ENCODE measurements around the gene PPP4R3B.

The PPP4R3B gene

DNA sequence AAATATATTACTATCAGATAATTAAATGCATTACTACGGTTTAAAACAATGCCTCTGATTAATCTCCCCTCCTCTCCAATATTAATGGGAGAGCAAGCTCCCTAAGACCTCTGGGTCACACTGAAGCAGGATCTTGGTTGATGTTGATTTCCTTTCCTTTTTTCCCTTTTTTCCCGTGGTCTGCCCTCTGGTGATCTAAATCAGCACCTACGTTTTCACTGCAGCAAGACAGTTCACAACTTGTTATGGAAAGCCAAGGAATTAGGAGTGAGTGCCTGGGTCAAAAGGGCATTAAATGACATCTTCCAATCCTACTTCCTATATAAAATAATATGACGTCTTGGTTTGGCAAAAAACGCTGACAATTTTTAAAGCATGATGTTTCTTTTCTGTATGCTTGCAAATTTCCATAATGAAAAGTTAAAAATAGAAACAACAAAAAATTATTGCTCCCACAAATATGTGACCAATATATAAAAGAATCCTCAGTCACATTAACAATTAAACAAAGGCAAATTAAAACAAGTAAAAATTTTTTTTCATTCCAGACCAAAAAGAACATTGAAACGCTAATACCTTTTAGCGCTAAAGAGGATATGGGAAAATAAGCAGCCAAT is 105.8 kb downstream of the PPP4R3B start (continued):
- TF ChIP-seq, protein P1, sequence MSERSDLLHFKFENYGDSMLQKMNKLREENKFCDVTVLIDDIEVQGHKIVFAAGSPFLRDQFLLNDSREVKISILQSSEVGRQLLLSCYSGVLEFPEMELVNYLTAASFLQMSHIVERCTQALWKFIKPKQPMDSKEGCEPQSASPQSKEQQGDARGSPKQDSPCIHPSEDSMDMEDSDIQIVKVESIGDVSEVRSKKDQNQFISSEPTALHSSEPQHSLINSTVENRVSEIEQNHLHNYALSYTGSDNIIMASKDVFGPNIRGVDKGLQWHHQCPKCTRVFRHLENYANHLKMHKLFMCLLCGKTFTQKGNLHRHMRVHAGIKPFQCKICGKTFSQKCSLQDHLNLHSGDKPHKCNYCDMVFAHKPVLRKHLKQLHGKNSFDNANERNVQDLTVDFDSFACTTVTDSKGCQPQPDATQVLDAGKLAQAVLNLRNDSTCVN (tag by site-specific recombination; optimal IDR thresholded peaks at IDR 0.05) = no peak
- TF ChIP-seq, protein P2, sequence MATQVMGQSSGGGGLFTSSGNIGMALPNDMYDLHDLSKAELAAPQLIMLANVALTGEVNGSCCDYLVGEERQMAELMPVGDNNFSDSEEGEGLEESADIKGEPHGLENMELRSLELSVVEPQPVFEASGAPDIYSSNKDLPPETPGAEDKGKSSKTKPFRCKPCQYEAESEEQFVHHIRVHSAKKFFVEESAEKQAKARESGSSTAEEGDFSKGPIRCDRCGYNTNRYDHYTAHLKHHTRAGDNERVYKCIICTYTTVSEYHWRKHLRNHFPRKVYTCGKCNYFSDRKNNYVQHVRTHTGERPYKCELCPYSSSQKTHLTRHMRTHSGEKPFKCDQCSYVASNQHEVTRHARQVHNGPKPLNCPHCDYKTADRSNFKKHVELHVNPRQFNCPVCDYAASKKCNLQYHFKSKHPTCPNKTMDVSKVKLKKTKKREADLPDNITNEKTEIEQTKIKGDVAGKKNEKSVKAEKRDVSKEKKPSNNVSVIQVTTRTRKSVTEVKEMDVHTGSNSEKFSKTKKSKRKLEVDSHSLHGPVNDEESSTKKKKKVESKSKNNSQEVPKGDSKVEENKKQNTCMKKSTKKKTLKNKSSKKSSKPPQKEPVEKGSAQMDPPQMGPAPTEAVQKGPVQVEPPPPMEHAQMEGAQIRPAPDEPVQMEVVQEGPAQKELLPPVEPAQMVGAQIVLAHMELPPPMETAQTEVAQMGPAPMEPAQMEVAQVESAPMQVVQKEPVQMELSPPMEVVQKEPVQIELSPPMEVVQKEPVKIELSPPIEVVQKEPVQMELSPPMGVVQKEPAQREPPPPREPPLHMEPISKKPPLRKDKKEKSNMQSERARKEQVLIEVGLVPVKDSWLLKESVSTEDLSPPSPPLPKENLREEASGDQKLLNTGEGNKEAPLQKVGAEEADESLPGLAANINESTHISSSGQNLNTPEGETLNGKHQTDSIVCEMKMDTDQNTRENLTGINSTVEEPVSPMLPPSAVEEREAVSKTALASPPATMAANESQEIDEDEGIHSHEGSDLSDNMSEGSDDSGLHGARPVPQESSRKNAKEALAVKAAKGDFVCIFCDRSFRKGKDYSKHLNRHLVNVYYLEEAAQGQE (tag by site-specific recombination; IDR thresholded peaks at IDR 0.05) = no peak

DNA sequence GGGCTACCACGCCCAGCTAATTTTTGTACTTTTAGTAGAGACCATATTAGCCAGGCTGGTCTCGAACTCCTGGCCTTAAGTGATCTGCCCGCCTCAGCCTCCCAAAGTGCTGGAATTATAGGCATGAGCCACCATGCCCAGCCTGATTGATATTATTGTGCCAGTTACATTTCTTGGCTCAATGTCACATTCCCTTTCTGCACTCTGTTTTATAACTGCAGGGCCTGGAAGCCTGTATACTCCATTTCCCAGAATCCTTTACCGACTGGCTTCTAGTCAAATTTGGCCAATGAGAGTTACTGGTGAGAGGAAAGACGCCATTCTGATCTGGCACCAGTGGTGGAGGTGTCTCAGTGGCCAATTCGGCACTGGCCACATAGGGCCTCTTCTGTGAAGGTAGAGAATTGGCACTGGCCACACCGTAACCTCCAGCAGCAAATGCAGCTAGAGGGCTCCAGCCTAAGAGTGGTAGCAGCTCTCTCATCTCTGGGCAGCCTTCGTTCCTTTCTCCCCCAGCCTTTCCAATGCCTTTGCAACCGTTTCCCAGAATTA is 114.8 kb downstream of the PPP4R3B start:
- no peak overlapping the region for H3K4me3 ChIP-seq (ENCODE audit: low read depth, low read length)
- TF ChIP-seq, protein P3, sequence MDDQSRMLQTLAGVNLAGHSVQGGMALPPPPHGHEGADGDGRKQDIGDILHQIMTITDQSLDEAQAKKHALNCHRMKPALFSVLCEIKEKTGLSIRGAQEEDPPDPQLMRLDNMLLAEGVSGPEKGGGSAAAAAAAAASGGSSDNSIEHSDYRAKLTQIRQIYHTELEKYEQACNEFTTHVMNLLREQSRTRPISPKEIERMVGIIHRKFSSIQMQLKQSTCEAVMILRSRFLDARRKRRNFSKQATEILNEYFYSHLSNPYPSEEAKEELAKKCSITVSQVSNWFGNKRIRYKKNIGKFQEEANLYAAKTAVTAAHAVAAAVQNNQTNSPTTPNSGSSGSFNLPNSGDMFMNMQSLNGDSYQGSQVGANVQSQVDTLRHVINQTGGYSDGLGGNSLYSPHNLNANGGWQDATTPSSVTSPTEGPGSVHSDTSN (CRISPR knock-in tag; IDR thresholded peaks at IDR 0.05) = no peak
- TF ChIP-seq, protein P4, sequence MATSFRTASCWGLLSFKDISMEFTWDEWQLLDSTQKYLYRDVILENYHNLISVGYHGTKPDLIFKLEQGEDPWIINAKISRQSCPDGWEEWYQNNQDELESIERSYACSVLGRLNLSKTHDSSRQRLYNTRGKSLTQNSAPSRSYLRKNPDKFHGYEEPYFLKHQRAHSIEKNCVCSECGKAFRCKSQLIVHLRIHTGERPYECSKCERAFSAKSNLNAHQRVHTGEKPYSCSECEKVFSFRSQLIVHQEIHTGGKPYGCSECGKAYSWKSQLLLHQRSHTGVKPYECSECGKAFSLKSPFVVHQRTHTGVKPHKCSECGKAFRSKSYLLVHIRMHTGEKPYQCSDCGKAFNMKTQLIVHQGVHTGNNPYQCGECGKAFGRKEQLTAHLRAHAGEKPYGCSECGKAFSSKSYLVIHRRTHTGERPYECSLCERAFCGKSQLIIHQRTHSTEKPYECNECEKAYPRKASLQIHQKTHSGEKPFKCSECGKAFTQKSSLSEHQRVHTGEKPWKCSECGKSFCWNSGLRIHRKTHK (tag by site-specific recombination; IDR thresholded peaks at IDR 0.05) = no peak
- no peak for TF ChIP-seq ZNF843 (tag by site-specific recombination; IDR thresholded peaks at IDR 0.05)
- TF ChIP-seq ZNF140 (tag by site-specific recombination; IDR thresholded peaks at IDR 0.05) = no peak
- TF ChIP-seq, protein P5, sequence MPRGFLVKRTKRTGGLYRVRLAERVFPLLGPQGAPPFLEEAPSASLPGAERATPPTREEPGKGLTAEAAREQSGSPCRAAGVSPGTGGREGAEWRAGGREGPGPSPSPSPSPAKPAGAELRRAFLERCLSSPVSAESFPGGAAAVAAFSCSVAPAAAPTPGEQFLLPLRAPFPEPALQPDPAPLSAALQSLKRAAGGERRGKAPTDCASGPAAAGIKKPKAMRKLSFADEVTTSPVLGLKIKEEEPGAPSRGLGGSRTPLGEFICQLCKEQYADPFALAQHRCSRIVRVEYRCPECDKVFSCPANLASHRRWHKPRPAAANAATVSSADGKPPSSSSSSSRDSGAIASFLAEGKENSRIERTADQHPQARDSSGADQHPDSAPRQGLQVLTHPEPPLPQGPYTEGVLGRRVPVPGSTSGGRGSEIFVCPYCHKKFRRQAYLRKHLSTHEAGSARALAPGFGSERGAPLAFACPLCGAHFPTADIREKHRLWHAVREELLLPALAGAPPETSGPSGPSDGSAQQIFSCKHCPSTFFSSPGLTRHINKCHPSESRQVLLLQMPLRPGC (tag by site-specific recombination; IDR thresholded peaks at IDR 0.05) = no peak
- TF ChIP-seq ZNF157 (tag by site-specific recombination; IDR thresholded peaks at IDR 0.05) = no peak
- TF ChIP-seq ZNF133 (tag by site-specific recombination; IDR thresholded peaks at IDR 0.05) = no peak
- no peak for TF ChIP-seq ZNF777 (tag by site-specific recombination; IDR thresholded peaks at IDR 0.05; ENCODE audit: borderline replicate concordance)
- TF ChIP-seq ZNF548 (tag by site-specific recombination; IDR thresholded peaks at IDR 0.05) = no peak
- no peak for TF ChIP-seq ZNF302 (tag by site-specific recombination; IDR thresholded peaks at IDR 0.05; ENCODE audit: low read depth)
- TF ChIP-seq ZNF223 (tag by site-specific recombination; IDR thresholded peaks at IDR 0.05) = no peak
- TF ChIP-seq GLI2 (tag by site-specific recombination; IDR thresholded peaks at IDR 0.05; ENCODE audit: borderline replicate concordance, low read depth) = no peak
- TF ChIP-seq, protein P6, sequence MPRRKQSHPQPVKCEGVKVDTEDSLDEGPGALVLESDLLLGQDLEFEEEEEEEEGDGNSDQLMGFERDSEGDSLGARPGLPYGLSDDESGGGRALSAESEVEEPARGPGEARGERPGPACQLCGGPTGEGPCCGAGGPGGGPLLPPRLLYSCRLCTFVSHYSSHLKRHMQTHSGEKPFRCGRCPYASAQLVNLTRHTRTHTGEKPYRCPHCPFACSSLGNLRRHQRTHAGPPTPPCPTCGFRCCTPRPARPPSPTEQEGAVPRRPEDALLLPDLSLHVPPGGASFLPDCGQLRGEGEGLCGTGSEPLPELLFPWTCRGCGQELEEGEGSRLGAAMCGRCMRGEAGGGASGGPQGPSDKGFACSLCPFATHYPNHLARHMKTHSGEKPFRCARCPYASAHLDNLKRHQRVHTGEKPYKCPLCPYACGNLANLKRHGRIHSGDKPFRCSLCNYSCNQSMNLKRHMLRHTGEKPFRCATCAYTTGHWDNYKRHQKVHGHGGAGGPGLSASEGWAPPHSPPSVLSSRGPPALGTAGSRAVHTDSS (tag by site-specific recombination; IDR thresholded peaks at IDR 0.05) = no peak
- TF ChIP-seq, protein P7, sequence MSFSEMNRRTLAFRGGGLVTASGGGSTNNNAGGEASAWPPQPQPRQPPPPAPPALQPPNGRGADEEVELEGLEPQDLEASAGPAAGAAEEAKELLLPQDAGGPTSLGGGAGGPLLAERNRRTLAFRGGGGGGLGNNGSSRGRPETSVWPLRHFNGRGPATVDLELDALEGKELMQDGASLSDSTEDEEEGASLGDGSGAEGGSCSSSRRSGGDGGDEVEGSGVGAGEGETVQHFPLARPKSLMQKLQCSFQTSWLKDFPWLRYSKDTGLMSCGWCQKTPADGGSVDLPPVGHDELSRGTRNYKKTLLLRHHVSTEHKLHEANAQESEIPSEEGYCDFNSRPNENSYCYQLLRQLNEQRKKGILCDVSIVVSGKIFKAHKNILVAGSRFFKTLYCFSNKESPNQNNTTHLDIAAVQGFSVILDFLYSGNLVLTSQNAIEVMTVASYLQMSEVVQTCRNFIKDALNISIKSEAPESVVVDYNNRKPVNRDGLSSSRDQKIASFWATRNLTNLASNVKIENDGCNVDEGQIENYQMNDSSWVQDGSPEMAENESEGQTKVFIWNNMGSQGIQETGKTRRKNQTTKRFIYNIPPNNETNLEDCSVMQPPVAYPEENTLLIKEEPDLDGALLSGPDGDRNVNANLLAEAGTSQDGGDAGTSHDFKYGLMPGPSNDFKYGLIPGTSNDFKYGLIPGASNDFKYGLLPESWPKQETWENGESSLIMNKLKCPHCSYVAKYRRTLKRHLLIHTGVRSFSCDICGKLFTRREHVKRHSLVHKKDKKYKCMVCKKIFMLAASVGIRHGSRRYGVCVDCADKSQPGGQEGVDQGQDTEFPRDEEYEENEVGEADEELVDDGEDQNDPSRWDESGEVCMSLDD (tag by site-specific recombination; IDR thresholded peaks at IDR 0.05) = no peak
- H3K27ac ChIP-seq (ENCODE audit: extremely low read depth, low read depth, low read length) = no peak overlapping the region
- H3K4me1 ChIP-seq (ENCODE audit: control insufficient read depth, insufficient read depth, low read length) = 0 out of 2 replicates have a peak, but pooled peaks cover 6% of the 10 kb centered on the region
- no peaks in the 10 kb centered on the region for H3K36me3 ChIP-seq (ENCODE audit: control insufficient read depth in 2 of 2, insufficient read depth in 1 of 2, low read length in 2 of 2)
- ChIA-PET CTCF (no interaction called here), POLR2A (interaction anchor here (0.9 kb wide), 1 partner anchor 17 kb away, joined by 3 read pairs; the partner anchor contains the start of gene CFAP36)
- no peaks in the 10 kb centered on the region for H3K9me3 ChIP-seq (ENCODE audit: control insufficient read depth, insufficient read depth, low read depth, low read length)
